Myocyte (in vitro differentiated cells): ENCODE data around the gene CLASP1. TPM values are rescaled to one million over a fixed set of nuclear protein-coding genes. Genes with fewer than 3 reads are reported as not detected.
"Not testable (repeated sequence)": the region's sequence is repeated elsewhere in the genome, so short reads cannot be mapped to it uniquely, and the experiment has no call there.

Source experiments
- DNase-seq: peaks from one replicate; pipeline ENCODE4 v3.0.0-alpha.2; 2012; ENCODE audit warnings: low read depth
- total RNA-seq: library from RNA; depleted of rRNA; stranded (reverse); fragments of >200 nt; gene quantifications from 2 replicates; pipeline ENCODE4 v1.2.3, GENCODE V29; 2014

CLASP1 gene
- total RNA-seq, 1 donor from 2014 or later: 43.9 TPM

DNA sequence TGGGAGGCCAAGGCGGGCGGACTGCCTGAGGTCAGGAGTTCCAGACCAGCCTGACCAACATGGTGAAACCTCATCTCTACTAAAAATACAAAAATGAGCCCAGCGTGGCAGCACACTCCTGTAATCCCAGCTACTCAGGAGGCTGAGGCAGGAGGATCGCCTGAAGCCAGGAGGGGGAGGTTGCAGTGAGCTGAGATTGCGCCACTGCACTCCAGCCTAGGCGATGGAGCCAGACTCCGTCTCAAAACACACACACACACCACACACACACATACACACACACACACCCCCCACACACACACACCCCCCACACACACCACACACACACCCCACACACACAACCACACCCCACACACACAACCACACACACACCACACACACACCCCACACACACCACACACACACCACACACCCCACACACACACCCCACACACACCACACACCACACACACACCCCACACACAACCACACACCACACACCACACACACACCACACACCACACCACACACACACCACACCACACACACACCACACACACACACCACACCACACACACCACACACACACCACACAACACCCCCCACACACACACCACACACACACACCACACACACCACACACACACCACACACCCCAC, 170.8 kb downstream of the CLASP1 start:
- DNase-seq: not testable (repeated sequence)

DNA sequence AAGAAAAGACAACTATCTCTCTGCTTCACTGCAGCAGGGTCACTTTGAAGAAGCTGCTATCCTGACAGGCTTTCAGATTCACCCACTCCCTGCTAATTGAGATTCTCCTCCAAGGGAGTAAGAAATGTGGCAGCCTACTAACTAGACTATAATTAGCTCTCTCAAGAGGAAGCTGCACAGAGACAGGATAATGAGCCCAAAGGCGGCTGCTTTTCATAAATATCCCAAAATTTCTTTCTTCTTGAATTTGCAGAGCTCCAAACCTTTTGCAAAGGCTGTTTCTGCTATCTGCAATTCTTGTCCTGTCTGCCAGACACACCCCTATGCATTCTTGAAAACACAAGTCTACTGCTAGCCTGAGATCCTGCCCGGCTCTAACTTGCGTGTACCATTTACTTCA, 172.6 kb downstream of the CLASP1 start:
- DNase-seq: no peak

- DNase-seq: no peak
These were observed 173.3 kb downstream of the CLASP1 start for GRCh38 chr2:121475811-121476571.

GRCh38 chr2:121473512-121473911, 175.8 kb downstream of the CLASP1 start:
- no peak for DNase-seq

- DNase-seq: no peak
These were observed 176.7 kb downstream of the CLASP1 start for GRCh38 chr2:121472470-121472993.

DNA sequence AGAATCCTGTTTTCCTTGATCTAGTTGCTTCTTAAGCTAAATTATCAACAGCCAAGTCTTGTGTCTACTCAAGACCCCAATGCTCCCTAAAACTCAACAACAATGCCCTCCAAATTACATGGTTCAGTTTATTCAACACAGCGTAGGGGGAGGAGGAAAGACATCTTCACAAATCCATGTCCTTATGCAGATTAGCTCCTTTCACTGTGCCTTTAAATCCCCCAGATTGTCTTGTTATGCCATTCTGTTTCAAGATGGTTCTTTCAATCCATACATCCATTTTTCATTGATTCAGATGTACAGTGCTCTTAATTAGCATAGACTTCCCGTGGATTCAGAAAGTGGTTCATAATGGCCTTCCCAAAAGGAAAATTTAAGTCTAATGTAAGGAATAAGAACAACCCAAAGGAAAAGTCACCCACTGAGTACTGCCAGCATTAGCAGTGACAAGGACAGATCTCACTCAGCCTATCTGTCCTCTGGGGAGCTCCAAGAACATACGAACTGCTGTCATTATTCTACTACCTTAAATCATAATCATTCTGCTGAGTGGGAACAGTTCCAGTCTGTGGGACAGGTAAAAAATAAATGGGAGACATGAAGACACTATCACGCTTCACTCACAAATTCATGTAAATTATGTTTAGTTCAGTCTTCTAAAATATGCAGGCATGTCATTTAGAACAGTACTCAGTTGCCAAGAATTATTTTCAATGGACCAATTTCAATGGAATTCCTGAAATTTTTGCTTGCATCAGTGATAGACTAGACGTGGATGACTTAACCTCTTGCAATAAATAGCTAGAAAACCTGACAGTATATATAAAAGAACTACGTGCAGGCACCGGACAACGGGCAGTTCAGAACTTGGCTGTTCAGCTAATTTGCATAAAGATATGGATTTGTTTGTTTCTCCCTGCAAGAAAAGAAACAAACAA, 177.5 kb downstream of the CLASP1 start:
- no peak for DNase-seq

GRCh38 chr2:121470917-121471316, 178.3 kb downstream of the CLASP1 start:
- no peak for DNase-seq

DNA sequence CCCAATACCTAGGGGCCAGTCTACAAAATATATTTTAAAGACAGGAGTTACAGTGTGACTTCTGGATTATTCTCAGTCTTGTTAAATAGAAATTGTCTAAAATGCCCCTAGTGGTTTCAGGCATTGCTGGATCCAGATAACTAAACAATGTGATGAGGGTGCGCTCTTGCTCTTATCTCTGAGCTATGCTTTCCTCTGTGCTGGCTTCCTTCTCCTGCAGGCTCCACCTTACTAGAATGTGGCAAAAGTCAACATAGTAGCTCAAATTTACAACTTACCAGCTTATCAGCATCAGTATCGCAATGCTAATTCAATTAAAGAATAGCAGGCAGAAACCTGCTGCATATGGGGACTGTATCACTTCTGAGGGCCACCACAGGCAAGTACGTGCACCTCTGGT, 179.9 kb downstream of the CLASP1 start:
- no peak for DNase-seq

DNA sequence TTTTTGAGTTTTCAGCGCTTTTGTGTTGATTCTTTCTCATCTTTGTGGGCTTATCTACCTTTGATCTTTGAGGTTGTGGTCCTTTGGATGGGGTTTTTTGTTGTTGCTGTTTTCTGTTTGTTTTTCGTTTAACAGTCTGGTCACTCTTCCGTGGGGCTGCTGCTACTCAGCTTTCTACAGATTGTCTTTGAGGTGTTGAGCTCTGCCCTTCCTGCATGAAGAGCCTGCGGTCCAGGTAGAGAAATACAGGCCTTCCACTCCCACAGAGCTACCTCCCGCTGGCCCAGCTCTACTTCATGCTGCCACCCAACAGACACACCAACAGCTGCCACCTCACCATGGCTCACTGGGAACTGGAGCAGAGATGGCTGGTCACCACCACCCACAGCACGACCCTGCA, 180.3 kb downstream of the CLASP1 start:
- no peak for DNase-seq

DNA sequence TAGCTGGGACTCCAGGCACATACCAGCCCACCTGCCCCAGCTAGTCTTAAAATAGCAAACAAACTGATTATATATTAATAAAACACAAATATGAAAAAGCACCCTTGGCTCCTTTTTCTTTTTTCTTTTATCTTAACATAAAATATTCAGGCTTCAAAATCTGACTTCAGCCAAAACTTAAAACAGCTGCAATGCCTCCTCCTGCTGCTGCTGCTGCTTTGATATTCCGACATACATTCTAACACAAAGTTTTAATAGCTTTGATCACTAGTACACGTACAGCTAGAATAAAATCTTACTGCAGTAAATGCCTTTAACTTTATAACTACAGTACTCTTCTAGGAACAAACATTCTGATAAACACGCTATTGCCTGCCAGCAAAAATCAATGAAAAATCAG, 190.0 kb downstream of the CLASP1 start:
- no peak for DNase-seq

- no peak for DNase-seq
These were observed 192.9 kb downstream of the CLASP1 start for GRCh38 chr2:121456325-121456724.

DNA sequence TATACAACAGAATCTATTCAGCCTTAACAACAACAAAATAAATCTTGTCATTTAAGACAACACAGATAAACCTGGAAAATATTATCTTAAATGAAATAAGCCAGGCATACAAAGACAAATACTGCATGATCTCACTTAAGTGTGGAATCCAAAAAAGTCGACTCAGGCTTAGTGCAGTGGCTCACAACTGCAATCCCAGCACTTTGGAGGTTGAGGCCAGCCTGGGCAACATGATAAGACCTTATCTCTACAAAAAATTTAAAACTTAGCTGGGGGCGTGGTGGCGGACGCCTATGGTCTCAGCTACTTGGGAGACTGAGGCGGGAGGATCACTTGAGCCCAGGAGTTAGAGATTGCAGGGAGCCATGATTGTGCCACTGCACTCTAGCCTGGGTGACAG, 193.8 kb downstream of the CLASP1 start:
- no peak for DNase-seq

GRCh38 chr2:121454549-121455090, 194.6 kb downstream of the CLASP1 start:
- no peak for DNase-seq

DNA sequence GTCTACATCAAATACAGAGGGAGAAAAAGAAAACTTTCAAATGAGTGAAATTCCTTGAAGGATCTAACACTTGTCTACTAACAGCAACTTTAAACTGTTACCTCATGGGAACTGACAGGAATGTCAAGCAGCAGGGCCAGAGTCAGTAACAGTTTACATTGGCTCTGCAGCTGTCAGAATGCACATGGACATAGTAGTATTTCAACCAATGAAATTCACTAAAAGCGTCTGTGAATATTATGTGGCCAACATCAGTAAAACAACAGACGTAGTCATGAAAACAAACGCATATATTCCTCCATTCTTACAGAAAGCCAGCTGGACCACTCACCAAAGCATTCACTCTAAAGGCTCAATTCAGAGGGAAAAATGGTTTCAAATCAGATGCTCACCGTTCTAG, 197.9 kb downstream of the CLASP1 start:
- DNase-seq: no peak

- DNase-seq: no peak
These were observed 199.0 kb downstream of the CLASP1 start for GRCh38 chr2:121450301-121450700.

- no peak for DNase-seq
These were observed 202.5 kb downstream of the CLASP1 start for GRCh38 chr2:121446647-121447241.

- no peak for DNase-seq
These were observed 206.4 kb downstream of the CLASP1 start for GRCh38 chr2:121442889-121443288.

DNA sequence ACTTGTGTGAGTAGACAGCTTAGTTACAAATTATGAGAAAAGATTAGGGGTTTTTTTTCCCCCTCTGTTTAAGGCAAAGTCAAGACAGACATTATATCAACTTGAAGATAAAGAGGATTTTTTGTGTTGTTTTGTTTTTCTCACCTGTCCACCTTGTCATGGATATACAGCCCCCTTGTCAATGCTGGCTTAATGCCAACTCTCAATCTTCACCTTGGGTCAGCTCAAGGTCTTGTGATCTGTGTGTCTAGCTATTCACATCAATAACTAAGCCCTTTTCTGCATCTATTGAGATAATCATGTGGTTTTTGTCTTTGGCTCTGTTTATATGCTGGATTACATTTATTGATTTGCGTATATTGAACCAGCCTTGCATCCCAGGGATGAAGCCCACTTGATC, 211.0 kb downstream of the CLASP1 start:
- not testable (repeated sequence) for DNase-seq

GRCh38 chr2:121436918-121437317, 212.3 kb downstream of the CLASP1 start:
- no peak for DNase-seq

DNA sequence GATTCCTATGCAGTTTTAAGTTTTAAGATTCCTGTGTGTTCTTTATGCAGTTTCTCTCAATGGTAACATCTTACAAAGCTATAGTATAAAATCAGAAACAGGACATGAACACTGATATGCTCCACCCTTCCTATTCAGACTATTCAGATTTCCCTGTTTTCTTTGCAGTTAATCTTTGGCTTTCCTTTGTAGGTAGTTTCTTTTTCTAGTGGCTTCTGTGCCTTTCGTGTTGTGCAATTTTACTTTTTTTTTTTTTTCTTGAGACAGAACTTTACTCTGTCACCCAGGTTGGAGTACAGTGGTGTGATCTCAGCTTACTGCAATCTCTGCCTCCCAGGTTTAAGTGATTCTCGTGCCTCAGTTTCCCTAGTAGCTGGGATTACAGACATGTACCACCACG, 213.5 kb downstream of the CLASP1 start:
- no peak for DNase-seq

DNA sequence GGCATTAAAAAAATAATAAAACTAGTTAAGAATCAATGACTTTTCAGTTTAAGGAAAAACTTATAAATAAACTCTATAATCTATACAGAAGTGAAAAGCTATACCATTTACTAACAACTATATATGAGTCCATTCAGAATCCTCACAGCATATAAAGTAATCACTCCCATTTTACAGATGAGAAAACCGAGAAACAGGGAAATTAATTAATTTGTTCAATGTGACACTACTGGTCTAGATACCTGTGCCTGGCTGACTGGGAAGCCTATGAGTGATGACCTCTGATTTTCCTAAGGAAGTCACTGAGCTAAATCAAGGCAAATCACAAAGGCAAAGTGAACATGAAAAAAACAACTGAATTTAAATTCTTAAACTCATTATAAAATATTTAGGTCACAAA, 218.0 kb downstream of the CLASP1 start:
- no peak for DNase-seq
